Activated T-helper 9 cell treated with anti-CD3 and anti-CD28 coated beads, Interleukin-2, amount 50 U/mL, for 16 hours (primary cell): ENCODE data around the gene SPCS3.
A peak's percentile ranks its signal among the peaks of the same experiment; 100 is the strongest.
"Not testable (repeated sequence)": the region's sequence is repeated elsewhere in the genome, so short reads cannot be mapped to it uniquely, and the experiment has no call there.

Experiments used
- DNase-seq: peaks from one replicate; pipeline ENCODE4 v3.0.0-alpha.2; 2020; ENCODE audit warnings: low read depth

Gene SPCS3

DNA sequence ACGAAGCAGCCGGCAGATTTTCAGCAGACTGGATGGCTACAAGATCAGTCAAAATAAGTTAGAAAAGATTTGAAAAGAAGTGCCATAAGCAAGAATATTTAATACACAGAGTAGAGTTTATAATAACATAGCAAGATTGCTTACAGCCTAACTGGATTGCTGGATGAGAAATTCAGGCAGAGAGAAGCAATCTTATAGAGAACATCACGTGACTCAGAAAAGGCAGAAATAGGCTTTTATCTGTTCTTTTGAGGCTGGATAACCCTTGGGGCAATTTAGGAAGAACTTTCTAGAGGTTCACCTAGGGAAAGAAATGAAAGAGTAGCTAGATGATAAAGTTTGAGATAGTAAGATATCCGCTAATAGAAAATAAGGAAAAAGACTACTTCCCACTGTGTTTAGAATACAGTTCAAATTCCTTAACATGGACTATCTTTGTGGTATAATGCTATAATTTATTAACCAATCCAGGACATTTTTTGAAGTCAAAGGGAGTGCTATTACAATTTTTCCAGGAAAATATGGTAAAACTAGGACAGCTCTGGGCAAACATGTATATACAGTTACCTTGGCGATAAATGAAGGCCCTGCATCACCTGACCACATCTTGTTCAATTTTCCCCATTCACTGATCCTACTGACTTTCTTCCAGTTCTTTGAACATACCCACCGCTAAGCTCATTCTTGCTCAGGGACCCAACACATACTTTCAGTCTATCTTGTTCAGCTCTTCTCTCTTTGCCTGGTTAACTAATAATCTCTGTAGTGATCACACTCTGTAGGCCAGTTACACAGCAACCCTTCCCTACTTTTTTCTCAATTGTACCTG, 12.7 kb upstream of the SPCS3 start:
- DNase-seq = no peak

DNA sequence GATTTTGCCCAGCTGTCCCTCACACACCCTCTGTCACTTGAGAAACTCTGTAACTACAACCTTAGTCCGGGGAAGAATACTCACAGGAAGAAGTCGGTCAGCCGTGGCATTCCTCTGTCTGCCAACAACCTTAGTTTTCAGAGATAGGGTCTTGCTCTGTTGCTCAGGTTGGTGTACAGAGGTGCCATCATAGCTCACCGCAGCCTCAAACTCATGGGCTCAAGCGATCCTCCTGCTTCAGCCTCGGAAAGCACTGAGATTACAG, 12.2 kb upstream of the SPCS3 start:
- no peak for DNase-seq

DNA sequence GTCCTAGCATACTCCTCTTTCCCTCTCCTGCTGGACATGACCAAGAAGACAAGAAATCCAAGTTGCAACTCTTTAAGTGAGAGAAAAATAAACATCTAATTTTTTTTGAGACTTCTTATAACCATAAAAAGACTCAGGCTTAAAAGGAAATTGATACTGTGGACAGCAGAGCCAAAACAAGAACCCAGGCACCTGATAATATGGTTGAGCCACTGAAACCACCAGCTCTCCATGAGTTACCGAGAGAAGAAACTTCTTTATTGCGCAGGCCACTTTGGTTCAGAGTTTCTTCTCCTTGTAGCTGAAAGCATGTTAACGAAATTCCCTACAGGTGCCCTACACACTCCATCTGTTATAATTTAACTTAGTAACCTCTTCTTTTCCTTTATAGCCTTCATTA, 11.3 kb upstream of the SPCS3 start:
- DNase-seq = no peak

DNA sequence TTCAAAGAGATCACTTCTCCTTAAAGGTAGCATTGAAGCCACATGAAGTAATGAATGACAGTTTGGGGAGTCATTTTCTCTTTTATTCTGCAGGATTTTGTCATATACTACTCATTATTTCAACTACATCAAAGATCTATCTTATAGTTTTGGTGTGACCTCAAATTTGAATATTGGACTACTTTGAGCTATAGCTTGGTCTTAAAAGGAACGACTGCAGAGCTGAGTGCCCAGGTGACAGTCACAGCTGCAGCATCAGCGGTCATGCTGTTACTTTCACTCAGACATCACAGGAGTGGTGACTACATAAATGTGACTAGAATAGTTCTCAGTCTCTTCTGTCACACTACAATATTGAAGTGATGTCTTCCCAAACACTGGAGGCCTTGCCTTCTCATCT, 10.7 kb upstream of the SPCS3 start:
- no peak for DNase-seq

DNA sequence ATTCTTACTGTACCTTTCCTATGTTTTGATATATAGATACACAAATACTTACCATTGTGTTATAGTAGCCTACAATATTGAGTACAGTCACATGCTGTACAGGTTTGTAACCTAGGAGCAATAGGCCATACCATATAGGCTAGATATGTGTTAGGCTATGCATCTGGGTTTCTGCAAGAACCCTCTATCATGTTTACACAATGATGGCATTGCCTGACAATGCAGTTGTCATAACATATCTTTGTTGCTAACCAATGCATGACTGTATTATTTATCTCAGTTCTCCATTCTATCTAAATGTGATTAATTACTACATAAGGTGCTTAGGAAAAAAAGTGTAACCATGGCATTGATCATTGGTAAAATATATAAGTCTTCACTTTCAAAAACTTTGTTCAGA, 10.0 kb upstream of the SPCS3 start:
- no peak for DNase-seq

DNA sequence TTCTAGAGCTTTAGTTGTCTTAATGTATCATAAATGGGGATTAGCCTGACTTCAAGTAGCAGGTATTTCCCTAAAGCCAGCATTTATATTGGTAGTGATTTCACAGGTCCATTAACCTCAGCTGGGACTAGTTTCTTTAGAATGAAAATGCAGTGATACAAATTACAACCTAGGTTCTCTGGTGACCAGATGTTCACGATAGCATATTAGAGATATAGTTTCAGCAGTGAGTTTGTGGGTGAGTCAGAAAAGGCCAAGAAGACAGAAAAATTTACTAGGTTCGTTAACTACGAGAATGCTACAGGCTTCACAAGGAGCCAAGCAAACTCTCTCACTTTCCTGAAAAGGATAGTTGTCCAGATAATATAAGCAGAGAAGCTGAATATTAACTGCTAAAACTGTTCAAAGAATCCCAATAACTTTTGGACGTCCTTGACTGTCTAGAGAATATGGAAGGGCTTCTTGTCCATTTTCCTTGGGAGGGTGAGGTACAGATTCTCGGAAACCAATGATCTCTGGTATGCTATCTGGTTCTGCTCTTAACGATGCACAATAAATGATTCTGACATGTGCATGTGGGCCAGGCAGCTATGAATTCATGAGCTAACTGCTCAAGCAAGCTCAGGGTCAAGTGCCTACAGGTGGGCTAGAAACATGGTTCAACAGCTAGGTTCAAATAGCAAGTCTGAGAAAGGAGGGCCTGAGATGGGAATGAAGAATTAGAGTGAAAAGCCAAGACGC, 6.0 kb upstream of the SPCS3 start:
- DNase-seq = no peak

DNA sequence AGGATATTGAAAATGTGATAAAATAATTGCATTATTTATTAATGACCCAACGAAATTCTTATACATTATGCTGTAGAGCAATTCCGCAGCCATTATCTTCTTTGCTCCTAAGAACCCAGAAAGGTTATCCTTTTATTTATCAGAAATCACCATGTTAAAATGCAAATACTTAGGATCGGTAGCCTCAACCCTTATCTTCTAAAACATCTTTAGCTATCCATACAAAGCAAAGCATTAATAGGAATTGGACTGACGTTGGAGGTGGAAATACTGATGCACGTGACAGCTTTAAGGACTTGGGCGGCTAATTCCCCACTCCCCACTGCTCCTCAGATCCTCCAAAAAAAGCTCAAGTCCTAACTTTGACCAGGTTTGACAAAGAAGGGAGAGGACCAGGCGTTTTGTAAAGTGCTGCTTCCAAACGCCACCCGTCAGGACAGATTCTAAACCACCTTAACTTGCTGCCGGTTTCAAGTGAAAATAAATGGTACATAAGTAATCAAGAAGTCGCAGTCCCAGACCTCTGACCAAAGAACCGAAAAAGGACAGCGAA, 539 bp upstream of the SPCS3 start:
- DNase-seq = no peak

DNA sequence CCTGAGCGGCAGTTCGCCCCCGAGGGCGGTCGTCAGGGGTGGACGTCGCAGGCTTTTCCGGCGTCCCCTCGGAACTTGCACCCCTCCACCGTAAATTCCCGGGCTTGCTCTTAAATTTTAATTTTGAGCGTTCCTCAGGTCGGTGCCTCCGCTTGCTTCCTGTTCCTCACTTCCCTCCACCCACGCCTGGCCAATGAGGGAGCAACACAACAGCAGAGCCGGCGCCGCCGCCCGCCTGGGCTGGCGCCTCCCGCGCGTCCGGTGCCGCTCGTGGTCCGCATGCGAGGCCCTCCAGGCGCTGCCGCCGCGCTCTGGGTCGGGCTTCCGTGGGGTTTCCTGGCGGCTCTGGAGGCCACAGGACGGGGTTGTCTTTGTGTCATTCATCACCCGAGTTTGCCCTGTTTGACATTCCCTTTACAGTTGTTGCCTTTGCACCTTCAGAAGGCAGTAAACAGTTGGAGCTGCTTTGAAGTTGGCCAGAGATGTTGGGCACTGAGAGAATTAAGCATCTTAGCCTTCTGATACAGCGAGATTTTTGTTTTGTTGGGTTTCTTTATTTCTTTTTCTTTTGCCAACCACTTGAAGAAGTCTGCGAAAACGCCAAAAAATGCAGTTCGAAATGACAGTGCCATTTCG, 692 bp downstream of the SPCS3 start:
- DNase-seq = peak; percentile 85

DNA sequence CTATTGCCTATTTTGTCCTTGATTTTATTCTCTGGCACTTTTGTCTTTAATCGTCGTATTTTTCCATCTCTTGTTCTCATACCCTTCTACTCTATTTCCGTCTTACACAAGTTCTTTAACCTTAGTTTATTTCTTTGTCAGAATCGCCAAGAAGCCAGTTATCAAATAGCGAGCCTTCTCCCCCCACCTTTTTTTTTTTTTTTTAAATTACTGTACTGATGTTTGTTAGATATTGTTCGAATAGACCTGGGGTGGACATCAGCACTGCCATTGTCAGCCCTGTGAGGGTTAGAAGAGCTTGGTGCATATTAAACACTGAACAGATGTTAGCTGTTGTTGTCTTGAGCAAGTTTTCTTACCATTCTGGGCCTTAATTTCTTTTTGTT, 1.2 kb downstream of the SPCS3 start:
- DNase-seq = no peak

DNA sequence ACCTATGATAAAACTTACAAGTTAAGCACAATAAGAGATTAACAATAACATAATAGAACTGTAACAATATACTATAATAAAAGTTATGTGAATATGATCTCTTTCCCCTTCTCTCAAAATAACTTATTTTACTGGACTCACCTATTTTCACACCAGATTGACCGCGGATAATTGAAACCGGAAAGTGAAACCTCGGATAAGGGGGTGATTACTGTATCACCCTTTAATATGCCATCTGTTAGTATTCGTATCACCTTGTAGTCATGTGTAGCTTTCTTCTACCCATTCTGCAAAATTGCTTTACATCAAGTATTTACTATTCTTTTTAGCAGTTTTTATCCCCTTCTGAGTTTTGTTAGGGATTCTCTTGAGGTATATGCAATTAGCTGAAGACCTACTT, 1.8 kb downstream of the SPCS3 start:
- DNase-seq = no peak

DNA sequence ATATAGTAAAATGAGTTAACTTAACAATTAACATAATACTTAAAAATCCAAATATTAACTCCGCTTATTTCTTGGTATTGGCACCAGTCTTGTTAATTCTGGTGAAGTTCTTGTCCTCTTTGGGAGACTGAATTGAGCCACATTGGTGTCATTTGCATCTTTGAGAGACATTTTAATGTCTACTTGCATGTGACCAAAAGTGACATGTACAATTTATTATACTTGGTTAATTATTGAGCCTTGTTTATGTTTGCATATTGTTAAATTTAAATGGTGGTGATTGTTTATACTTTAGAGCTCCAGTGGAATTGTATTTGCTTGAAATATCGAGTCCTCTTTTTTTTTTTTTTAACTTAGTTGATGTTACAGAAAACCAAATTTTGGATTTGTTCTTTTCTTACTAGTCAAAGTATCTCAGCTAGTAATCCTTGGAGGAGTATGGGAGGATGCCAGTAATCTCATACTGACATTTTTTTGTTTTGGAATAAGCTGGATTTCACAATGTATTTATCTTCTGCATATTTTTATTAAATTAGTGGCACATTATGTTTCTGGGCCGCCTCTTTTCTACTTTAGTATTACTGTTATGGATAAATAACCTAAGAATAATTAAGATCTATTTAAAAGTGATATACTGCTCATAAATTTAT, 3.9 kb downstream of the SPCS3 start:
- DNase-seq = no peak

DNA sequence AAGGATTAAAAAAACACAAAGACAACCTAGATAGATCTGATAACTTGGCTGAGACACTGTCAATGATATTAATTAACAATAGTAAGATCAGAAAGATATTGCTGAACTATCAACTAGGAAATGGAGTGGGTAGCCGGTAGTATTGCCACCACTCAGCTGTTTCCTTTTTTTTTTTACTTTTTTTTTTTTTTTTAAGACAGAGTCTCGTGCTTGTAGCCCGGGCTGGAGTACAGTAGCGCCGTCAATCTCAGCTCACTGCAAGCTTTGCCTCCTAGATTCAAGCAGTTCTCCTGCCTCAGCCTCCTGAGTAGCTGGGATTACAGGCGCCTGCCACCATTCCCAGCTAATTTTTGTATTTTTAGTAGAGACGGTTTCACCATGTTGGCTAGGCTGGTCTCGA, 5.1 kb downstream of the SPCS3 start:
- DNase-seq = not testable (repeated sequence)

DNA sequence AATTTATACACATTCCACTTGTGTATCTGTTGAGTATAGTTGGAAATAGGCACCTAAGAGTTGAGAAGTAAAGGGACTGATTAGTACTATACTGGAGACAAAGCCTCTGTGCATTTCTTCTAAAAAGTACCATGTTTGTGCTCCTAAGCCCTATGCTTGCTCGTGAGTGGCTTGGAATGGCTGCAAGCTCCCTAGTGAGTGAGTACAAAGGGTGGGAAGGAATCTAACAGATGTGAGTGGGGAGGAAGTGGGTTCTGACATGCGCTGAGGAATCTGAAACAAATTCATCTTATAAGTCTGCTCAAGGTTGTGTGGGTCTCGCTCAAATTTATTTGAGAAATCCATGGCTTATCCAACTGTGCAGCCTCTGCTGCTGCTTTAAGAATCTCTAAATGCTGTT, 13.3 kb downstream of the SPCS3 start:
- DNase-seq = no peak

DNA sequence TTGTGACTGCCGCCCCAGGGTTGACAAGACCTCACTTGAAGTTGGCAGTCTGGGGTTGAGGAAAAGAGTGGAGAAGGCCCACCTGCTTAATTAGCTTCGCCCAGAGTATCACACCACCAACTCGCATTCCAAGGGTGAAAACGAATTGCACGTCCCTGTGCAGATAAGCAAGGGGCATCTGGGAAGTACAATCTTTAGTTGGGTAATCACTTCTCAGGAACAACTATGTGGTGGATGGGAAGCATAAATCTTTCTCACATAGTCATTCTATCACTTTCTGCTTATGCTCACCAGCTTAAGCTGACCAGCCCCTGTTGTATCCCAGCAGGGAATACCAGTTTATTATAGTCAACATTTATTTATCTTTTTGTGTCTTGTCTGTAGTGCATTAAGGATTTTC, 14.3 kb downstream of the SPCS3 start:
- DNase-seq = no peak

DNA sequence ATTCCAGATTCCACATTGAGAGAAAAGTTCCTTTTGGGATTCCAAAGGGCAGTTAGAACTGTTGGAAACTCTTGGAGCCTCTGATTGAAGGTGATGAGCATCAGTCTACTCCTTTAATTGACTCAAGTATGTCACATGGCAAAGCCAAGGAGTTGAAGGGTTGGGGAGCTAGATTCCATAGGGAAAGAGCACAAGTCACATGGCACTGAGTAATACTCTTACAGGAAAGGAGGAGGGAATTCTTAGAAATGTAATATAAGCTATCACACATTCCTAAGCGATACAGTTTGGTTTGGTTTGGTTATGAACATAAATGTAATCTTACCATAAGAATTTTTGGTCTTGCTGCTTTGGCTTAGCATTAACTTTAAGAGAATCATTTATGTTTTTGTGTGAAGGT, 15.7 kb downstream of the SPCS3 start:
- no peak for DNase-seq

DNA sequence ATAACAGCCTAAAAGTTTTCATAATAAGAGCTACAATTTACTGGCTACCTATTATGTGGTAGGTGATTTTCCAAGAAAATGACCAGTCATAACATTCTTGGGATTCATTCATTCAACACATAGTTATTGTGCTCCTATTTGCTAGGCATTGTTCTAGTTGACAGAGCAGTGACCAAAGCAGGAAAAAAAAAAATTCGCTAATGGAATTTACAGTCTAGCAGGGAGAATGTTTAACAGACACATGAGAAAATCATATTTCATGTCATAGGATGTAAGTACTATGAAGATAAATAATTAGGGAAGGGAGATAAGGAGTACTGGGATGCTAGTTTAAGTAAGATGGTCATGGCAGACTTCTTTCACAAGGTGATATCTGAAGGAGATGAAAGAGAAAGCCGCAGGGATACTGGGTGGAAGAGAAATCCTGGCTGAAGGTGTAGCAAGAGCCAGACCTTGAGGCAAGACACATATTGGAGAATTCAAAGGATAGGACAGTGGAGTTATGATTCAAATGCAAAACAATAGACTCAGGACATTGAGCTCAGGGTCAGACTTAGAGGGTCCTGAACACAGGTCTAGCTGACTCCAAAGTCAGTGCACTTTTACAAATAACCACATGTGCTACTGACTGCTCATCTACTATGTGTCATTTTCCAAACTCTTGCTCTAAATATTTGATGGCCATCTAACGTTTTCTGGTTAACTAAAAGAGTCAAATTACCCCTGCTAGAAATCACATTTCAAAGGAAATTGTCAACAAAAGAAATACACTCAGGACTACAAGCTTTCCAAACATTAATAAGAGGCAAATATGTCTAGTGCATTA, 20.4 kb downstream of the SPCS3 start:
- no peak for DNase-seq

DNA sequence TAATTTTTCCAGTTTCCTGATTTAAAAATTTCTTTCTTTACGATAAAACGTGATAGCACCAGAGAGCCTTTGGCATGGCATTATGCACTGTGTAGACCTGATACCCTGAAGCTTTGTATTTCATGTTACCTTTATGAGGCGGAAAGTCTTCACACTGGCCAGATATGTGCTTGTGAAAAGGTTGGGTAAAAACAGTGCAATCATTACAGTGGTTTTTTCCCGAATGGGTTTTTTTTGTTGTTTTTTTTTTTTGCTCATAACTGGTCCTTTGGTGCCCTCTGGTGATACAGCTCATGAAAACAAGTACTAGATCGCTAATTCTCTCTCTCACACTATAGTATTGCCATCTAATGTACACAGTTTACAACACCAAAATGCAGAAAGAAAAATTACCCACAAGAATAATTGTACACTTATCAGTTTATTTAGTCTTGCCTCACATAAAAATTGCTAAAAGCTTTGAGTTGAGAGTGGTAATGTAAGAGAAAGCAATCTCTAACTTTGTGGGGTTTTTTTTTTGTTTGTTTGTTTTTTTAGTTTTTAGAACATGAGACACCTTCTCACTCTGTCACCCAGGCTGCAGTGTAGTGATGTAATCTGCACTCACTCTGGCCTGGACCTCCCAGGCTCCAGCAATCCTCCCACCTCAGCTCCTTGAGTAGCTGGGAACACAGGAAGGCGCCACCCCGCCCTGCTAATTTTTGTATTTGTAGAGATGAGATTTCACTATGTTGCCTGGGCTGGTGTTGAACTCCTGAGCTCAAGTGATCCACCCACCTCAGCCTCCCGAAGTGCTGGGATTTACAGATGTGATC, 21.3 kb downstream of the SPCS3 start:
- no peak for DNase-seq

DNA sequence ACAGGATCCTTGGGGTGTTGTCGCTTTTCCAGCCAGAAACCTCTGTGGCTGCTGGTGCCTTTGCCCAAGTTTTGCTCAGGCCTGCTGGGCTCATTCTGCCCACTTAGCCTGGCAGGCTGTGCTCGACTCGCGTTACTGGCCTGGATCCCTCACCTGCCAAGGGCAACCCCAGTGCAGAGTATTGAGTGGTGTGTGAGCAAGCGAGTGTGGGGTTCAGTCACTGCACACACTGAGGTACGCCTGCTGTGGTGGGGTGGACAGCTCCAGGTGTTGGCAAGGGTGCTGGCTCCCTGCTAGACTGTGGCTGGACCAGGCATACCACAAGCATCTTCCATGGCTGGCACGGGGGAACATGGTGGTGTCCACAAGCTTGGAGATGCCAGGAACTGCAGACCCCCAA, 22.6 kb downstream of the SPCS3 start:
- DNase-seq = no peak

DNA sequence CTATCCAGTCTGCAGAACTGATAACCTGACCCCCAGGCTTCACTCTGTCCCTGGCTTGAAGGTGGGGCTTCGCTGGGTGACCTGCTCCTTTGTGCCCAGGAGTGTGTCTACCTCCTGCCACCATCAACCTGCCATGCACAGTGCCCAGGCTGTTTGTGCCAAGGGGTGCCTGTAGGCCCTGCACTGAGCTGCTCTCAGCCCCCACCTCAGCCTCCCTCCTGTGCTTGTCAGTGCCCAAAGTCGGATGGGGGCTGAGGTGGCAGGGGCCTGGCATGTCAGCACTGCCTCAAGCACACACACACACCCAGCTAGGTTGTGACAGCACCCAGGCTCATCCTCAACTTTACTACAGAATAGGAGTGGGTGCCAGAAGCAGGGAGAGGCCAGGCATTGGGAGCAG, 23.5 kb downstream of the SPCS3 start:
- DNase-seq = no peak

DNA sequence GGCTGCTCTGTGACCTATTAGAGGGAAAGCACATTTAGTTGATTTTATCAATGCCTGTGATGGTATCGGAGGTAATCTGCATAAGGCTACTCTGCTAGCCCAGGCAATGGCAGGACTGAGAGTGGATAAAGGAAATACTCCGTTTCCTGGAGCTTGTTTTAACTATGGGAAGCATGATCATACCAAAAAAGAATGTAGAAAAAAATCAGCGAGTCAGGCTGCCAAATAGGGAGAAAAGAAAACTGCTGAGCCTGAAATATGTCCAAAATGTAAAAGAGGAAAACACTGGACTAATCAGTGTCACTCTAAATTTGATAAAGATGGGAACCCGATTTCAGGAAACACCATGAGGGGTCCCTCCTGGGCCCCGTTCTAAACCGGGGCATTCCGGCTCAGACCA, 25.6 kb downstream of the SPCS3 start:
- DNase-seq = not testable (repeated sequence)

DNA sequence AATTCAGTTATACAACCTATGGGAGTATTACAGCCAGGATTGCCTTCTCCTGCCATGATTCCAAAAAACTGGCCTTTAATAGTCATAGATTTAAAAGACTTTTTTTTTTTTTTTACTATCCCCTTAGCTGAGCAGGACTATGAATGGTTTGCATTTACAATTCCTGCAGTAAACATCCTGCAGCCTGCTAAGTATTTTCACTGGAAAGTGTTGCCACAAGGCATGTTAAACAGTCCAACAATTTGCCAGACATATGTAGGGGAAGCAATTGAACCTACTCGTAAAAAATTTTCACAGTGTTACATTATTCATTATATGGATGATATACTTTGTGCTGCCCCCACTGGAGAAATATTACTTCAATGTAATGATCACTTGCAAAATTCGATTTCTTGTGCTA, 27.1 kb downstream of the SPCS3 start:
- DNase-seq = not testable (repeated sequence)
